ENCODE results near the gene AAR2. TPM values are rescaled to one million over a fixed set of nuclear protein-coding genes. Genes with fewer than 3 reads are reported as not detected.

The AAR2 gene
- total RNA-seq, 1 experiment from 2014 or later = 22.5 TPM

DNA sequence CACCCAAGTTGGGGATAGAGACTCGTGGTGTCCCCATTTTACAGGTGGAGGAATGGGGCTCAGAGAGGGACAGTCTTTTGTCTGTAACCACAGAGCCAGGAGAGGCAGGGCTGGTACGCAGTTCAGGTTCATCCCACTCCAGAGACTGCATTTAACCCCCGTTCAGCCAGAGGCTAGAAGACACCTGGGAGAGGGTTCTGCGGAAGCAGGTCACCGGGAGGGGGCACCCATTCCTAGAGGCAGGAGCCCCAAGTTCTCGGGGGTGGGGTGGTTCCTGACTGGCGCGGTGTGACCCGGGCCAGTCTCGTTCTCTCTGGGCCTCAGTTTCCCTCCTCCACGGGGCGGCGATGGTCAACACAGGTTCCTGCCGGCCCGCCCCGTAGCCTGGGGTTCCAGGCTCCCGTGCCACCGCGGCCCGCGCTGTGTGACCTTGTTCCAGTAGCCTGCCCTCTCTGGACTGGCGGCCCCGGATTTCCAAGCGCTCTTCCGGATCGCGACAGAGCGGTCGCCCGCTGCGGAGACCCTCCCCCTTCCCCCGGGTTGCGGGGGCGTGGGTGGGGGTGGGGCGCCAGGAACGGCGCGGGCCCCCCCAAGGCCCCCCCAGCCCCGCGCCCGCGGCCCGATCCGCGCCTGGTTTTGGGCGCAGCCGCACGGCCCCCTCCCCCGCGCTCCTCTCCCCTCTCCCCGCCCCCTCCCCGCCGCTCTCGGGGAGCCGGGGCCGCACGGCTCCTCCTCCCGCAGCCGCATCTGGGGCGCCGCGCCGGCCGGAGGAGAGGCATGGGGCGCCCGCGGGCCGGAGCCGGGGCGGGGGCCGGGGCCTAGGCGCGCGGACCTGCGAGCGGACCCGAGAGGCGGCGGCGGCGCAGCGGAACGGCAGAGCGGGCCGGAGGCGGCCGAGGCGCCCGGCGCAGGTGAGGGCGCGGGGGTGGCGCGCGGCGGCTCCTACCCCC is 69.6 kb downstream of the AAR2 start, which contains the start of gene DLGAP4:
TSS of gene DLGAP4 (plus strand) at position 738 of the 950 bp plus-strand sequence. CDS start 125,379 bp downstream, outside the sequence.
- Mint-ChIP-seq H3K4me1 (peaks cover 21% of the 10 kb centered on the region), H3K36me3 (no peaks in the 10 kb centered on the region), H3K27me3 (ENCODE audit: low read depth) (peaks cover 45% of the 10 kb centered on the region), H3K4me3 (peak within 1 kb of the TSS; percentile 72), H3K27ac (no peak within 1 kb of the TSS), H3K9me3 (no peaks in the 10 kb centered on the region)
- ChIA-PET CTCF (interaction anchor here (0.6 to 2.8 kb wide), 4 partner anchors 59 to 94 kb away, joined by 3 to 20 read pairs (median 3); no protein-coding TSS in a partner anchor), POLR2A (no interaction called here)
- ATAC-seq = peak; percentile 55
- DNase-seq (ENCODE audit: low spot score) = peak; percentile 39
- TF ChIP-seq ELF4 (CRISPR knock-in tag; IDR thresholded peaks at IDR 0.05; ENCODE audit: low read depth) (no peak), SMAD4 (CRISPR knock-in tag; IDR thresholded peaks at IDR 0.05) (no peak), TEAD1 (CRISPR knock-in tag; IDR thresholded peaks at IDR 0.05) (no peak), NR1H2 (CRISPR knock-in tag; IDR thresholded peaks at IDR 0.05) (no peak), SMAD3 (CRISPR knock-in tag; IDR thresholded peaks at IDR 0.05; ENCODE audit: borderline replicate concordance) (no peak), ZNF416 (CRISPR knock-in tag; IDR thresholded peaks at IDR 0.05) (0 out of 2 replicates have a peak, but pooled peaks have one; percentile 62), CREM (CRISPR knock-in tag; IDR thresholded peaks at IDR 0.05) (no peak), OVOL2 (CRISPR knock-in tag; IDR thresholded peaks at IDR 0.05; ENCODE audit: borderline replicate concordance) (no peak), ATF1 (CRISPR knock-in tag; IDR thresholded peaks at IDR 0.05) (no peak), CBFB (CRISPR knock-in tag; IDR thresholded peaks at IDR 0.05; ENCODE audit: low read depth) (no peak), ZNF121 (CRISPR knock-in tag; IDR thresholded peaks at IDR 0.05) (no peak), NFYB (CRISPR knock-in tag; conservative IDR thresholded peaks at IDR 0.05; ENCODE audit: low read depth) (no peak), ETV6 (CRISPR knock-in tag; IDR thresholded peaks at IDR 0.05) (no peak), GTF2I (CRISPR knock-in tag; conservative IDR thresholded peaks at IDR 0.05) (peak; percentile 97)
- TF ChIP-seq, protein P1, sequence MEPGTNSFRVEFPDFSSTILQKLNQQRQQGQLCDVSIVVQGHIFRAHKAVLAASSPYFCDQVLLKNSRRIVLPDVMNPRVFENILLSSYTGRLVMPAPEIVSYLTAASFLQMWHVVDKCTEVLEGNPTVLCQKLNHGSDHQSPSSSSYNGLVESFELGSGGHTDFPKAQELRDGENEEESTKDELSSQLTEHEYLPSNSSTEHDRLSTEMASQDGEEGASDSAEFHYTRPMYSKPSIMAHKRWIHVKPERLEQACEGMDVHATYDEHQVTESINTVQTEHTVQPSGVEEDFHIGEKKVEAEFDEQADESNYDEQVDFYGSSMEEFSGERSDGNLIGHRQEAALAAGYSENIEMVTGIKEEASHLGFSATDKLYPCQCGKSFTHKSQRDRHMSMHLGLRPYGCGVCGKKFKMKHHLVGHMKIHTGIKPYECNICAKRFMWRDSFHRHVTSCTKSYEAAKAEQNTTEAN (CRISPR knock-in tag; IDR thresholded peaks at IDR 0.05) = no peak
- TF ChIP-seq, protein P2, sequence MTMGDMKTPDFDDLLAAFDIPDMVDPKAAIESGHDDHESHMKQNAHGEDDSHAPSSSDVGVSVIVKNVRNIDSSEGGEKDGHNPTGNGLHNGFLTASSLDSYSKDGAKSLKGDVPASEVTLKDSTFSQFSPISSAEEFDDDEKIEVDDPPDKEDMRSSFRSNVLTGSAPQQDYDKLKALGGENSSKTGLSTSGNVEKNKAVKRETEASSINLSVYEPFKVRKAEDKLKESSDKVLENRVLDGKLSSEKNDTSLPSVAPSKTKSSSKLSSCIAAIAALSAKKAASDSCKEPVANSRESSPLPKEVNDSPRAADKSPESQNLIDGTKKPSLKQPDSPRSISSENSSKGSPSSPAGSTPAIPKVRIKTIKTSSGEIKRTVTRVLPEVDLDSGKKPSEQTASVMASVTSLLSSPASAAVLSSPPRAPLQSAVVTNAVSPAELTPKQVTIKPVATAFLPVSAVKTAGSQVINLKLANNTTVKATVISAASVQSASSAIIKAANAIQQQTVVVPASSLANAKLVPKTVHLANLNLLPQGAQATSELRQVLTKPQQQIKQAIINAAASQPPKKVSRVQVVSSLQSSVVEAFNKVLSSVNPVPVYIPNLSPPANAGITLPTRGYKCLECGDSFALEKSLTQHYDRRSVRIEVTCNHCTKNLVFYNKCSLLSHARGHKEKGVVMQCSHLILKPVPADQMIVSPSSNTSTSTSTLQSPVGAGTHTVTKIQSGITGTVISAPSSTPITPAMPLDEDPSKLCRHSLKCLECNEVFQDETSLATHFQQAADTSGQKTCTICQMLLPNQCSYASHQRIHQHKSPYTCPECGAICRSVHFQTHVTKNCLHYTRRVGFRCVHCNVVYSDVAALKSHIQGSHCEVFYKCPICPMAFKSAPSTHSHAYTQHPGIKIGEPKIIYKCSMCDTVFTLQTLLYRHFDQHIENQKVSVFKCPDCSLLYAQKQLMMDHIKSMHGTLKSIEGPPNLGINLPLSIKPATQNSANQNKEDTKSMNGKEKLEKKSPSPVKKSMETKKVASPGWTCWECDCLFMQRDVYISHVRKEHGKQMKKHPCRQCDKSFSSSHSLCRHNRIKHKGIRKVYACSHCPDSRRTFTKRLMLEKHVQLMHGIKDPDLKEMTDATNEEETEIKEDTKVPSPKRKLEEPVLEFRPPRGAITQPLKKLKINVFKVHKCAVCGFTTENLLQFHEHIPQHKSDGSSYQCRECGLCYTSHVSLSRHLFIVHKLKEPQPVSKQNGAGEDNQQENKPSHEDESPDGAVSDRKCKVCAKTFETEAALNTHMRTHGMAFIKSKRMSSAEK (CRISPR knock-in tag; IDR thresholded peaks at IDR 0.05; ENCODE audit: borderline replicate concordance) = no peak
- TF ChIP-seq, protein P3, sequence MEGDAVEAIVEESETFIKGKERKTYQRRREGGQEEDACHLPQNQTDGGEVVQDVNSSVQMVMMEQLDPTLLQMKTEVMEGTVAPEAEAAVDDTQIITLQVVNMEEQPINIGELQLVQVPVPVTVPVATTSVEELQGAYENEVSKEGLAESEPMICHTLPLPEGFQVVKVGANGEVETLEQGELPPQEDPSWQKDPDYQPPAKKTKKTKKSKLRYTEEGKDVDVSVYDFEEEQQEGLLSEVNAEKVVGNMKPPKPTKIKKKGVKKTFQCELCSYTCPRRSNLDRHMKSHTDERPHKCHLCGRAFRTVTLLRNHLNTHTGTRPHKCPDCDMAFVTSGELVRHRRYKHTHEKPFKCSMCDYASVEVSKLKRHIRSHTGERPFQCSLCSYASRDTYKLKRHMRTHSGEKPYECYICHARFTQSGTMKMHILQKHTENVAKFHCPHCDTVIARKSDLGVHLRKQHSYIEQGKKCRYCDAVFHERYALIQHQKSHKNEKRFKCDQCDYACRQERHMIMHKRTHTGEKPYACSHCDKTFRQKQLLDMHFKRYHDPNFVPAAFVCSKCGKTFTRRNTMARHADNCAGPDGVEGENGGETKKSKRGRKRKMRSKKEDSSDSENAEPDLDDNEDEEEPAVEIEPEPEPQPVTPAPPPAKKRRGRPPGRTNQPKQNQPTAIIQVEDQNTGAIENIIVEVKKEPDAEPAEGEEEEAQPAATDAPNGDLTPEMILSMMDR (IDR thresholded peaks at IDR 0.05) = no peak
- TF ChIP-seq, protein P4, sequence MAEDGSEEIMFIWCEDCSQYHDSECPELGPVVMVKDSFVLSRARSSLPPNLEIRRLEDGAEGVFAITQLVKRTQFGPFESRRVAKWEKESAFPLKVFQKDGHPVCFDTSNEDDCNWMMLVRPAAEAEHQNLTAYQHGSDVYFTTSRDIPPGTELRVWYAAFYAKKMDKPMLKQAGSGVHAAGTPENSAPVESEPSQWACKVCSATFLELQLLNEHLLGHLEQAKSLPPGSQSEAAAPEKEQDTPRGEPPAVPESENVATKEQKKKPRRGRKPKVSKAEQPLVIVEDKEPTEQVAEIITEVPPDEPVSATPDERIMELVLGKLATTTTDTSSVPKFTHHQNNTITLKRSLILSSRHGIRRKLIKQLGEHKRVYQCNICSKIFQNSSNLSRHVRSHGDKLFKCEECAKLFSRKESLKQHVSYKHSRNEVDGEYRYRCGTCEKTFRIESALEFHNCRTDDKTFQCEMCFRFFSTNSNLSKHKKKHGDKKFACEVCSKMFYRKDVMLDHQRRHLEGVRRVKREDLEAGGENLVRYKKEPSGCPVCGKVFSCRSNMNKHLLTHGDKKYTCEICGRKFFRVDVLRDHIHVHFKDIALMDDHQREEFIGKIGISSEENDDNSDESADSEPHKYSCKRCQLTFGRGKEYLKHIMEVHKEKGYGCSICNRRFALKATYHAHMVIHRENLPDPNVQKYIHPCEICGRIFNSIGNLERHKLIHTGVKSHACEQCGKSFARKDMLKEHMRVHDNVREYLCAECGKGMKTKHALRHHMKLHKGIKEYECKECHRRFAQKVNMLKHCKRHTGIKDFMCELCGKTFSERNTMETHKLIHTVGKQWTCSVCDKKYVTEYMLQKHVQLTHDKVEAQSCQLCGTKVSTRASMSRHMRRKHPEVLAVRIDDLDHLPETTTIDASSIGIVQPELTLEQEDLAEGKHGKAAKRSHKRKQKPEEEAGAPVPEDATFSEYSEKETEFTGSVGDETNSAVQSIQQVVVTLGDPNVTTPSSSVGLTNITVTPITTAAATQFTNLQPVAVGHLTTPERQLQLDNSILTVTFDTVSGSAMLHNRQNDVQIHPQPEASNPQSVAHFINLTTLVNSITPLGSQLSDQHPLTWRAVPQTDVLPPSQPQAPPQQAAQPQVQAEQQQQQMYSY (CRISPR knock-in tag; IDR thresholded peaks at IDR 0.05) = peak; percentile 86
- TF ChIP-seq, protein P5, sequence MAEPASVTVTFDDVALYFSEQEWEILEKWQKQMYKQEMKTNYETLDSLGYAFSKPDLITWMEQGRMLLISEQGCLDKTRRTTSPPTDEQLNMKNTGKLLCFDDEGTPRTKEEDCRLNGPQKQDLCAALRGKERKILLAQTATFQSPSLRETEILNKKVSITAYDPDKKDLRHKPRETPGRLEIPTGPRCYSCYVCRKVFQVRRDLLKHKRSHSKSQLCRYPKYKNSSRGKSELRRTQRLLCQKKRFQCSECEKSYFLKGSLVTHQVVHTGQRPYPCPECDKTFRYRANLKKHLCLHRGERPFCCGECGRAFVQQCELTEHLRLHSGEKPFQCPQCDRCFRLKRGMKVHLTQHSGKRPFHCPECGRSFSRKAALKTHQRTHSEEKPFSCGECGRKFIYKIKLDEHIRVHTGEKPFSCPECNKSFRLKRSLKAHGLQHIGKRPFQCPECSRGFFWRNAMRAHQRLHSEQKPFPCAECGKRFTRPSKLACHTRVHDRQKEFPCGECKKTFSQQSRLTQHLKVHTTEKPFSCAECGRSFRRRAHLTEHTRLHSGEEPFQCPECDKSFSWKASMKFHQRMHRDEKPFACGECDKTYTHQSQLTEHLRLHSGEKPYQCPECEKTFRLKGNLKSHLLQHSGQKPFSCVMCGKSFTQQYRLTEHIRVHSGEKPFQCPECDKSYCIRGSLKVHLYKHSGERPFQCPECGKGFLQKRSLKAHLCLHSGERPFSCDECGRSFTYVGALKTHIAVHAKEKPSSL (CRISPR knock-in tag; conservative IDR thresholded peaks at IDR 0.05) = no peak
